Right lobe of liver (tissue), 6 donors: ENCODE measurements around the gene CTSE. TPM values are rescaled to one million over a fixed set of nuclear protein-coding genes. Genes with fewer than 3 reads are reported as not detected.
A peak's percentile ranks its signal among the peaks of the same experiment; 100 is the strongest.

Experiments
- ATAC-seq, 4 donors: fragments of 200-7000 bp; cut with Tn5 transposase; one replicate each; pipeline ENCODE4 v1.9.1; 2020; ENCODE audit warnings: mild to moderate bottlenecking in 4 of 4, moderate library complexity in 4 of 4
- DNase-seq, 3 donors: peaks; one replicate each; pipeline ENCODE4 v3.0.0-alpha.2; 2020
- H3K27ac ChIP-seq, 3 donors: fragments of 200-600 bp; one replicate each; pipeline ENCODE4 v1.8.0; 2022
- H3K27me3 ChIP-seq, 2 donors: fragments of 200-600 bp; one replicate each; pipeline ENCODE4 v1.8.0; 2022
- H3K36me3 ChIP-seq, 4 donors: fragments of 200-600 bp; sonication (generic) in 1 of 4; one replicate each; pipeline versions ENCODE4 v1.5.1 to v1.8.0; 2017 to 2022; ENCODE audit warnings: control low read depth in 1 of 4
- H3K4me1 ChIP-seq, 4 donors: fragments of 200-600 bp; sonication (generic) in 1 of 4; one replicate each; pipeline versions ENCODE4 v1.5.1 to v1.8.0; 2017 to 2022; ENCODE audit warnings: control low read depth in 1 of 4
- H3K4me3 ChIP-seq, 3 donors: fragments of 200-600 bp; one replicate each; pipeline ENCODE4 v1.8.0; 2022
- H3K9me3 ChIP-seq, 4 donors: fragments of 200-600 bp; sonication (generic) in 1 of 4; one replicate each; pipeline versions ENCODE4 v1.5.1 to v1.8.0; 2017 to 2022; ENCODE audit warnings: control low read depth in 1 of 4
- POLR2A ChIP-seq: fragments of 450-650 bp; IDR thresholded peaks from one replicate; pipeline ENCODE4 v1.6.1; 2017; ENCODE audit warnings: antibody characterized with exemption, mild to moderate bottlenecking
- WGBS: methylation state at CpG from one replicate; pipeline ENCODE4 v1.1.6; 2018; ENCODE audit warnings: low coverage, low lambda C conversion rate; ENCODE audit not compliant: insufficient coverage; ENCODE audit errors: missing lambda C conversion rate; 5-methylcytosine and 5-hydroxymethylcytosine counted together
- intact Hi-C, 2 donors: fragments of 100-400 bp; cut with DNase I; formaldehyde crosslinking; loops; one replicate each; pipeline versions ENCODE4 v1.11.2 to v1.14.1; 2022
- long read RNA-seq: library from polyadenylated mRNA; unstranded; transcript quantifications from one replicate; pipeline ENCODE4 v2.0.0, GENCODE V29; 2019
- total RNA-seq, 6 experiments: library from RNA; depleted of rRNA in 2 of 6; stranded (reverse); fragments of >200 nt in 2 of 6; fragmentation: NEBNext Ultra II Directional in 3 of 6; extraction: Animal tissue kit (Norgen Biotek cat#: 25700) in 3 of 6; gene quantifications; one replicate each; pipeline versions ENCODE4 v1.1.0 to v1.2.4, GENCODE V29; 2016 to 2023
- TF ChIP-seq, protein P1 (sequence below), 4 donors: fragments of 200-600 bp in 3 of 4; fragments of 450-650 bp in 1 of 4; IDR thresholded peaks; one replicate each; pipeline versions ENCODE4 v1.5.1 to v1.8.0; 2016 to 2022; ENCODE audit warnings: antibody characterized with exemption in 4 of 4, mild to moderate bottlenecking in 2 of 4
- donor health status: DM: no; HTN: yes; CAD: no.
- donor health status: DM: no; HTN: no; CAD: no.
- donor health status: DM: no; HTN: no; CAD: no.
- donor health status: DM: no; HTN: yes; CAD: no.
- donor health status: DM: no; HTN: yes; CAD: no.

Gene CTSE
- under 1 TPM in 2 of 6 experiments, not detected in 4; 0.11 to 0.22 TPM for total RNA-seq
- long read RNA-seq, result 0 reads

- H3K27ac ChIP-seq, result no peak within 1 kb of the TSS
- TF ChIP-seq, protein P1, sequence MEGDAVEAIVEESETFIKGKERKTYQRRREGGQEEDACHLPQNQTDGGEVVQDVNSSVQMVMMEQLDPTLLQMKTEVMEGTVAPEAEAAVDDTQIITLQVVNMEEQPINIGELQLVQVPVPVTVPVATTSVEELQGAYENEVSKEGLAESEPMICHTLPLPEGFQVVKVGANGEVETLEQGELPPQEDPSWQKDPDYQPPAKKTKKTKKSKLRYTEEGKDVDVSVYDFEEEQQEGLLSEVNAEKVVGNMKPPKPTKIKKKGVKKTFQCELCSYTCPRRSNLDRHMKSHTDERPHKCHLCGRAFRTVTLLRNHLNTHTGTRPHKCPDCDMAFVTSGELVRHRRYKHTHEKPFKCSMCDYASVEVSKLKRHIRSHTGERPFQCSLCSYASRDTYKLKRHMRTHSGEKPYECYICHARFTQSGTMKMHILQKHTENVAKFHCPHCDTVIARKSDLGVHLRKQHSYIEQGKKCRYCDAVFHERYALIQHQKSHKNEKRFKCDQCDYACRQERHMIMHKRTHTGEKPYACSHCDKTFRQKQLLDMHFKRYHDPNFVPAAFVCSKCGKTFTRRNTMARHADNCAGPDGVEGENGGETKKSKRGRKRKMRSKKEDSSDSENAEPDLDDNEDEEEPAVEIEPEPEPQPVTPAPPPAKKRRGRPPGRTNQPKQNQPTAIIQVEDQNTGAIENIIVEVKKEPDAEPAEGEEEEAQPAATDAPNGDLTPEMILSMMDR (IDR thresholded peaks at IDR 0.05), result no peak
- no peak for TF ChIP-seq POLR2A
- no peak for DNase-seq
- 77% methylated on average over 8 of the region's 11 CpGs for WGBS
- H3K4me3 ChIP-seq, result no peak within 1 kb of the TSS
- no peaks in the 10 kb centered on the region for H3K36me3 ChIP-seq
- ATAC-seq, result no peak
- no peaks in the 10 kb centered on the region for H3K9me3 ChIP-seq
- intact Hi-C loops, result loop anchor here in 1 of 2 donors (10.0 kb wide), 1 partner anchor 81 kb away; no protein-coding TSS in a partner anchor
- no peaks in the 10 kb centered on the region for H3K27me3 ChIP-seq
- H3K4me1 ChIP-seq, result no peaks in the 10 kb centered on the region
Measured at GRCh38 chr1:206023695-206024094, at the start of gene CTSE. TSS of gene CTSE (minus strand) at chr1:206023895. CDS start at chr1:206023791, 104 bp downstream.

DNA sequence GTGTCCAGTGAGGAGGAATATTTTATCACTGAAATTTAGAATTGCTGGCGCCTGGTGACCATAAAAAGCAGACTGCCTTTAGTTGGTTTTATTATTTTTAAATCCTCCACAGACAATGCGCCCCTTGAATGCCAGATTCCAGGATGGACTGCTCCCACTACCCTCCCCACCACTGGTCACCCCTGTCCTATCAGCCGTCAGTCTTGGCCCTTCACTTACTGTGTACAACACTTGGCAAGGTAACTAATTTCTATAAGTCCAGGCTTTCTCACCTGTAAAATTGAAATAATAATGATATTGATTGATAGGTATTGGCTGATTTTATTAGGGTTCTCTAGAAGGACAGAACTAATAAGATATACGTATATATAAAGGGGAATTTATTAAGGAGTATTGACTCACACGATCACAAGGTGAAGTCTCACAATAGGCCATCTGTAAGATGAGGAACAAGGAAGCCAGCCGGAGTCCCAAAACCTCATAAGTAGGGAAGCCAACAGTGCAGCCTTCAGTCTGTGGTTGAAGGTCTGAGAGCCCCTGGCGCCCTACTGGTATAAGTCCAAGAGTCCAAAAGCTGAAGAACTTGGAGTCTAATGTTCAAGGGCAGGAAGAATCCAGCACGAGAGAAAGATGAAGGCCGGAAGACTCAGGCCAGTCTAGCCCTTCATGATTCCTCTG, 47.1 kb upstream of the CTSE start:
- H3K36me3 ChIP-seq, result no peaks in the 10 kb centered on the region
- peaks cover 0 to 16% (median 0%) of the 10 kb centered on the region in 4 donors for H3K4me1 ChIP-seq
- no peaks in the 10 kb centered on the region for H3K9me3 ChIP-seq
- intact Hi-C loops, result no loop called here
- H3K4me3 ChIP-seq, result no peak overlapping the region
- H3K27ac ChIP-seq, result no peak overlapping the region
- no peak for DNase-seq
- no peak for ATAC-seq
- TF ChIP-seq, protein P1 (IDR thresholded peaks at IDR 0.05), result no peak
- TF ChIP-seq POLR2A, result no peak
- 79% methylated on average over 3 of the region's 9 CpGs for WGBS
- no peaks in the 10 kb centered on the region for H3K27me3 ChIP-seq

GRCh38 chr1:206068314-206068713, 44.6 kb upstream of the CTSE start:
- ATAC-seq (no peak), DNase-seq (no peak)
- Histone ChIP-seq H3K27ac (no peak overlapping the region), H3K9me3 (no peaks in the 10 kb centered on the region), H3K36me3 (no peaks in the 10 kb centered on the region), H3K27me3 (no peaks in the 10 kb centered on the region), H3K4me1 (peaks cover 0 to 16% (median 0%) of the 10 kb centered on the region in 4 donors), H3K4me3 (no peak overlapping the region)
- TF ChIP-seq, protein P1 (IDR thresholded peaks at IDR 0.05), result no peak
- TF ChIP-seq POLR2A, result no peak
- 24% methylated on average over 1 of the region's 1 CpG for WGBS
- intact Hi-C loops, result no loop called here

DNA sequence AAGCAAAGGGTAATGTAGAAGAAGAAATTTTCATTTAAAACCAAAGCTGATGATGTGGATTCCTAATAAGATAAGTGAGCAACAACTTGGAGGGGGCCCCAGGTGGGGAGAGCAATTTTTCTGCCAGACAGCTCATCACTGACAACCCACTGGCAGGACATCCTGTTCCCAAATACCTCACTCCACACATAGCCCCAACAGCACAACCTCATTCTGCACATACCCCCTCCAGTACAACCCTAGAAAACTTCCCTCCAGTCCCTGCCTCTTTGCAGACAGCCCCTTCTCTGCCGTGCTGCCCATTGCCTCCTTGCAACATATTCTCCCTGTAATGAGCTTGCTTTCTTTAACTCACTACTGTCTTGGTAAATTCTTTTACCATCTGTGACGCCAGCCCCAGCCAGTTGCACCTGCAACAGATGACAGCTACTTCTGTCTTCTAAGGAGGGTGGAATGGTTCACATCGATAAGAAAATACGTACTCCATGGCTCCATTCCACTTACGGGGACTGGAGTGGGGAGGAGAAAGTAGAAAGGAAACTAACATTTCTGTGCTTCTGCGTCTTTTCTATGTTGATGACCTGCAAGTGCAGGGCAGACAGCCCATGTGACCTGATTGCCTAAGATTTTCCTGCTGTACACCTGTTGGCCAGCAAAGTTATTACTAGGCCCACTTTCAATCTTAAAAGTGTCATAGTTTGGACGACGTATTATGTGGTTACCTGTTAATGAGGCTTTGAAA, 44.0 kb upstream of the CTSE start:
- DNase-seq, result peak in 1 of 3 donors; percentile 81

More for the DNA sequence above, 44.0 kb upstream of the CTSE start:
- ATAC-seq, result peak; percentile 82 to 92 (median 88)
- Histone ChIP-seq H3K36me3 (no peaks in the 10 kb centered on the region), H3K27me3 (no peaks in the 10 kb centered on the region), H3K4me1 (peaks cover 0 to 16% (median 0%) of the 10 kb centered on the region in 4 donors), H3K4me3 (peak overlapping the region in 2 of 3 donors; percentile 15 to 25), H3K9me3 (no peaks in the 10 kb centered on the region), H3K27ac (peak overlapping the region in 2 of 3 donors; percentile 39 to 64)
- WGBS, result 24% methylated on average over 8 of the region's 8 CpGs
- TF ChIP-seq, protein P1 (IDR thresholded peaks at IDR 0.05), result peak in 1 of 4 donors; percentile 38
- TF ChIP-seq POLR2A, result no peak
- intact Hi-C loops, result no loop called here
